Transverse colon (tissue), 4 donors: ENCODE results near the gene SELENOT.

Experiments used
- CTCF ChIP-seq, 5 experiments: fragments of 200-600 bp in 3 of 5; fragments of 450-650 bp in 2 of 5; sonication (generic) in 3 of 5; IDR thresholded peaks; 1 replicate in 2 of 5; 2 replicates in 3 of 5; pipeline ENCODE4 v1.5.1; 2016 to 2017; ENCODE audit warnings: antibody characterized with exemption in 5 of 5, inconsistent platforms in 3 of 5, mild to moderate bottlenecking in 2 of 5, moderate library complexity in 1 of 5
- EP300 ChIP-seq: sonication (generic); formaldehyde crosslinking; IDR thresholded peaks from one replicate; pipeline ENCODE4 v1.6.1; 2017; ENCODE audit warnings: antibody characterized with exemption, low read depth
- POLR2AphosphoS5 ChIP-seq, 3 donors: sonication (generic); formaldehyde crosslinking; IDR thresholded peaks; one replicate each; pipeline ENCODE4 v1.6.1; 2016; ENCODE audit warnings: antibody characterized with exemption in 3 of 3

- TF ChIP-seq EP300 = no peak
- TF ChIP-seq POLR2AphosphoS5 (IDR thresholded peaks at IDR 0.05) = no peak
- no peak for TF ChIP-seq CTCF (IDR thresholded peaks at IDR 0.05)
These were observed 32.0 kb downstream of the SELENOT start for GRCh38 chr3:150635076-150635475.
